Measurements from ENCODE around the gene BRCA2.

Gene BRCA2, protein sequence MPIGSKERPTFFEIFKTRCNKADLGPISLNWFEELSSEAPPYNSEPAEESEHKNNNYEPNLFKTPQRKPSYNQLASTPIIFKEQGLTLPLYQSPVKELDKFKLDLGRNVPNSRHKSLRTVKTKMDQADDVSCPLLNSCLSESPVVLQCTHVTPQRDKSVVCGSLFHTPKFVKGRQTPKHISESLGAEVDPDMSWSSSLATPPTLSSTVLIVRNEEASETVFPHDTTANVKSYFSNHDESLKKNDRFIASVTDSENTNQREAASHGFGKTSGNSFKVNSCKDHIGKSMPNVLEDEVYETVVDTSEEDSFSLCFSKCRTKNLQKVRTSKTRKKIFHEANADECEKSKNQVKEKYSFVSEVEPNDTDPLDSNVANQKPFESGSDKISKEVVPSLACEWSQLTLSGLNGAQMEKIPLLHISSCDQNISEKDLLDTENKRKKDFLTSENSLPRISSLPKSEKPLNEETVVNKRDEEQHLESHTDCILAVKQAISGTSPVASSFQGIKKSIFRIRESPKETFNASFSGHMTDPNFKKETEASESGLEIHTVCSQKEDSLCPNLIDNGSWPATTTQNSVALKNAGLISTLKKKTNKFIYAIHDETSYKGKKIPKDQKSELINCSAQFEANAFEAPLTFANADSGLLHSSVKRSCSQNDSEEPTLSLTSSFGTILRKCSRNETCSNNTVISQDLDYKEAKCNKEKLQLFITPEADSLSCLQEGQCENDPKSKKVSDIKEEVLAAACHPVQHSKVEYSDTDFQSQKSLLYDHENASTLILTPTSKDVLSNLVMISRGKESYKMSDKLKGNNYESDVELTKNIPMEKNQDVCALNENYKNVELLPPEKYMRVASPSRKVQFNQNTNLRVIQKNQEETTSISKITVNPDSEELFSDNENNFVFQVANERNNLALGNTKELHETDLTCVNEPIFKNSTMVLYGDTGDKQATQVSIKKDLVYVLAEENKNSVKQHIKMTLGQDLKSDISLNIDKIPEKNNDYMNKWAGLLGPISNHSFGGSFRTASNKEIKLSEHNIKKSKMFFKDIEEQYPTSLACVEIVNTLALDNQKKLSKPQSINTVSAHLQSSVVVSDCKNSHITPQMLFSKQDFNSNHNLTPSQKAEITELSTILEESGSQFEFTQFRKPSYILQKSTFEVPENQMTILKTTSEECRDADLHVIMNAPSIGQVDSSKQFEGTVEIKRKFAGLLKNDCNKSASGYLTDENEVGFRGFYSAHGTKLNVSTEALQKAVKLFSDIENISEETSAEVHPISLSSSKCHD (N-terminal part only)

DNA sequence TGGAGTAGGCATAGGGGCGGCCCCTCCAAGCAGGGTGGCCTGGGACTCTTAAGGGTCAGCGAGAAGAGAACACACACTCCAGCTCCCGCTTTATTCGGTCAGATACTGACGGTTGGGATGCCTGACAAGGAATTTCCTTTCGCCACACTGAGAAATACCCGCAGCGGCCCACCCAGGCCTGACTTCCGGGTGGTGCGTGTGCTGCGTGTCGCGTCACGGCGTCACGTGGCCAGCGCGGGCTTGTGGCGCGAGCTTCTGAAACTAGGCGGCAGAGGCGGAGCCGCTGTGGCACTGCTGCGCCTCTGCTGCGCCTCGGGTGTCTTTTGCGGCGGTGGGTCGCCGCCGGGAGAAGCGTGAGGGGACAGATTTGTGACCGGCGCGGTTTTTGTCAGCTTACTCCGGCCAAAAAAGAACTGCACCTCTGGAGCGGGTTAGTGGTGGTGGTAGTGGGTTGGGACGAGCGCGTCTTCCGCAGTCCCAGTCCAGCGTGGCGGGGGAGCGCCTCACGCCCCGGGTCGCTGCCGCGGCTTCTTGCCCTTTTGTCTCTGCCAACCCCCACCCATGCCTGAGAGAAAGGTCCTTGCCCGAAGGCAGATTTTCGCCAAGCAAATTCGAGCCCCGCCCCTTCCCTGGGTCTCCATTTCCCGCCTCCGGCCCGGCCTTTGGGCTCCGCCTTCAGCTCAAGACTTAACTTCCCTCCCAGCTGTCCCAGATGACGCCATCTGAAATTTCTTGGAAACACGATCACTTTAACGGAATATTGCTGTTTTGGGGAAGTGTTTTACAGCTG is at the start of gene BRCA2, which contains the start of gene ZAR1L:
Gene BRCA2 (plus strand): TSS at position 271 of the 790 bp plus-strand sequence. CDS start 953 bp downstream, outside the sequence.
Gene ZAR1L (minus strand): TSS at position 126 of the 790 bp plus-strand sequence. CDS start 3,438 bp downstream, outside the sequence.
- DNase-seq = peak; percentile 85

DNA sequence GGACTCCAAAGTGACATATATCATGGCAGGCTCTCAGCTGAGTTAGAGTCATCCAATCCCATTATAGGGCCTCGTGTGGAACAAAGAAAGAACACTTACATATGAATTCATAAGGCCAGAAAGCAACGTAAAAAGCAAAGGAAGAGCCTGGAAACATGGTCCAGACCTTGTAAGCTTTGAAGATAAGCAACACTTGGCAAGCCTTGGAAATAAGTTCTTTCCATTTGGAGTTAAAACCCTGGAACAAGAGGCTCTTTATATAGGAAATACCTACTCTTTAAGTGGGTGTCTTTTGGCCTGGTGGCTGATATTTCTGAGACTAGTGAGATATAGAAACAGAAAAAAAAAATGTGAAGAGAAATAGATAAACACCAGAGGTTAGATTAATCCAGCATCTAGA is 49.6 kb upstream of the BRCA2 start:
- no peak for DNase-seq

DNA sequence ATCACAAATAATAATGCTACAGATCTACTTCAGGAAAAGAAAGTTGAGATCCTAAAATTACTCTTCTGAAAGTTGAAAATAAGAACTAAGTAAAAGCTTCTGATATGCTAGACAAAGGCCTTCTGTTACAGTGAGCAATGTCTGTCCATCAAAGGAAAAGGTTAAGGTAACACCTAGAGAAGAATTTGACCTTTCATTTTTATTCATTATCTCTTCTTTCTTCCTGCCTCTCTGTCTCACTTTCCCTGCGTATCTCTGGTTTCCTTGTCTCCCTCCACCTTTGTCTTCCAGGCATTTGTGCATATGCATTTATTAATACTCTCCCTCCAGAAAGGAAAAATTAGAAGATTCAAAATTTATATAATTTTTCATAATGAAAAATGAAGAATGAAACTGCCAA is 49.2 kb upstream of the BRCA2 start:
- no peak for DNase-seq

DNA sequence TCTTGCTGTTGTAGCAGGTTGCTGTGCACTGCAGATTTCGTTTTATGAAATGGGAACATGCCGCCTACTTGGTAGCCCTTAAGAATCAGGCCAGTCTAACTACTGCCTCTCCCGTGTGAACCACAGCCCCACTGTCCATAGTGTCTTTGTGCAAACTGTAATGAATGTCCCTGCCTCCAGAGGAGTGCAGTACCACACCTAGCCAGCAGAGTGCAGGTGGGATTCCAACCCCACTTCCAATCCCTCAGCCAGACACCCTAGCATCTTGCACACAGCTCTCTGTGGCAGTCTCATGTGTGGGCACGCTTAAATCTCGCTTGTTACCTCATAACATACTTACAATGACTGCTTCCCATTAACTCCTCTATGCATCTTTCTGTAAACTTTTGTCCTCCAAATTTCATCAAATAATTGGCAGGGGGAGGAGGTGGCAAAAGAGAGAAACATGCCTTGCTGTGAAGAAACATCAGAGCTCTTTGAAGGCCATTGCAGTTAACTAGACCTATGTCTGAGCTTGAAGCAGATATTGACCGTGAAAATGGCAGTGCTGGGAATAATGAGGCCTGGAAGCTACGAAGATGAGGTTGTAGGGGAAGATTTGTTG is 47.4 kb upstream of the BRCA2 start:
- peak; percentile 21 for DNase-seq

DNA sequence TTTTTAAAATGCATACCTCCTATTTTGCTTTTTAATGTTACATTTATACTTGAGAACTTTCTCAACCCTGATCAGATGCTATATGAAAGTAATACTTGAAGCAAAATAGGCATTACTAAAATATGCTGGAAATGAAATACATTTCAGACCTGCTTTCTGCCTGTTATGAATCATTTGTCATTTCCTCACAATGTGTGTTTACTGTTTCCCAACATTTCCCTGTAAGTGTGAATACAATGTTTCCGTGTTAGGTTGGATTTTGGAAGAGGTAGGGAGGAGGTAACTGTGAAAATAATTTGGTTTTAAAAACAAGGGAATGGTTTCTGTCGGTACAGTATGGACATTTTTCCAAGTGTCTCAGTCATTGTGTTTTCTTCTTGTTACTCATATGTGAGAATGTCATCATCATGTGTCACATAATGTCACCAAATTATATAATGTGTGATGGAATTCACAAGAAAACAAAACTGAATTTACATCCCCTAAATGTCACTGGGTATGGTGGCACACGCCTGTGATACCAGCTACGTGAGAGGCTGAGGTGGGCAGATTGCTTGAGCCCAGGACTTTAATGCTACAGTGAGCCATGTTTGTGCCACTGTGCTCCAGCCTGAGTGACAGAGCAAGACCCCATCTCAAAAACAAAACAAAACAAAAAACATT is 43.2 kb upstream of the BRCA2 start:
- DNase-seq = no peak

DNA sequence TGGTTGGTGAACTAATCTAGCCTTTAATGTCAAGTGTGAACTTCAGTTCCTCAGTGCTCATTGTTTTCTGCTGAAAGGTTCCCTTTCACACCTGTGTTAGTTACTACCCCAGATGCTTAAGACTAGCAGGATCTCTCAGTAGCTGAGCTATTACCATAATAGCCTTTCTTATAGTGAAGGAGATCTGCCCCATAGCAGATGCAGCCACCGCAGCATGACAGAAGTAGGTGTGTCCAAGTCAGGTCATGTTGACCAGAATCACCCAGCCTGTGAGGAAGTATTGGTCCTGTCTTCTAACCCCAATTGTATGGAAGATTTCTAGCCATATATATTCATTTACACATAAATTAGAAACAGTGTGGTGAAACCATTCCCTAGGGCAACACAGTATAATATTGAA is 37.5 kb upstream of the BRCA2 start:
- no peak for DNase-seq

DNA sequence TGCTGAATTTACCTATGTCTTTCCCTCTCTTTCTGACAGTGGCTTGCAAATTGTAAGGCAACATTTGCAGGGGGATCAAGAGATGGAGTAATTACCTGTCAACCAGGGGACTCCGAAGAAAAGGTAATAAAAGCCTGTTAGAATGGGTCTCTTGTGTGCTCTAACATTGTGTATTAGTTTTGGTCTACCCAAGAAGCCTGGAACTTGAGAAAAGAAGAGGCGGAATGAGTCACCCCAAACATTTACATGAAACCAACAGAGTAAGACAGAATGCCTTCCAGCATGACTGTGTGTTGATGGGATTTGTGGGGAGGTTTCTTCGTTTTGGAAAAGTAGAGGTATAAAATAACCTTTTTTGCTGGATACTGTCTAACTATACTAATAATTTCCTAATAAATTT is 36.9 kb upstream of the BRCA2 start:
- no peak for DNase-seq

DNA sequence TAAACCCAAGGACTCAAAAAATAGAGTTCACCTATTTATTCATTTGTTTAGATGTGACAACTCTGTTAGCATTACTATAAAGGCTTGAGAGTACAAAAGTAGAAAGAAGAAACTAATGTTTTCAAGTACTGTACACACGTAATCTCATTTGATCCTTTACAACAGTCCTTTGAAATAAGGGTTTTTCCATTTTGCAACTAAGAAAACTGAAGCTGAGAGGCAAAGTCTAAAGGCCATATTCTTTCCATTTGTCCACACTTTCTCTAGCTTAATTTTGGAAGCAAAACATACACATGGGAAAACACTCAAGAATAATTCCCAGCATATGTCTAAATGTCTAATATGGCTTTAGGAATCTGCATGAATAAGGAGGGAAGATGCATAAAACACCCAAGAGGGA is 34.2 kb upstream of the BRCA2 start:
- no peak for DNase-seq

DNA sequence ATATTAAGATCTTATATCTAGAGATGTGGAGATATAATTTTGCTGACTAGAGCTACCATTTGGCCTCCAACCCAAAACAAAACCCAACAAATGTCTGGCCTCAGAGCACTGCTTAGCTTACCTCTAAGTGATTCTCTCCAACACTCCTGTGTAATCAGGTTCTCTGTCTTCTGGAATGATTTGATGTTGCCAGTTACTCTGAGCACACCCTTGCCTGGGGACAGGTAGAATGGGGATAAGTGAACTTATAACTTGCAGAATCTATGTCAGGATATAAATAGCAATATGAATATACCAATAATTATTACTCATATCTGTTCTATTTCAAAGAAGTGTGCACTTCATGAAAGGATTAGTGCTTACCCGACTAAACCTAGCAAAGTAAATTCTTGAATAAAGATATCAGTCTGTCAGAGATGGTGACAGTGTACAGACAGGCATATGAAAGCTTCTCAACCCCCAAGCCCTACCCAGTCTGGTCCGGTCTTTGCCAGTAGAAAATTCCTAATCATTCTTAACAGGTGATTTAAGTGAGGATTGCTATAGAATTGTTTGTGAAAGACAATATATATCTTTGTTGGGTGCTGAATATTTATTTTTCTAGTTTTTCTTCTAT is 33.1 kb upstream of the BRCA2 start:
- DNase-seq = no peak

DNA sequence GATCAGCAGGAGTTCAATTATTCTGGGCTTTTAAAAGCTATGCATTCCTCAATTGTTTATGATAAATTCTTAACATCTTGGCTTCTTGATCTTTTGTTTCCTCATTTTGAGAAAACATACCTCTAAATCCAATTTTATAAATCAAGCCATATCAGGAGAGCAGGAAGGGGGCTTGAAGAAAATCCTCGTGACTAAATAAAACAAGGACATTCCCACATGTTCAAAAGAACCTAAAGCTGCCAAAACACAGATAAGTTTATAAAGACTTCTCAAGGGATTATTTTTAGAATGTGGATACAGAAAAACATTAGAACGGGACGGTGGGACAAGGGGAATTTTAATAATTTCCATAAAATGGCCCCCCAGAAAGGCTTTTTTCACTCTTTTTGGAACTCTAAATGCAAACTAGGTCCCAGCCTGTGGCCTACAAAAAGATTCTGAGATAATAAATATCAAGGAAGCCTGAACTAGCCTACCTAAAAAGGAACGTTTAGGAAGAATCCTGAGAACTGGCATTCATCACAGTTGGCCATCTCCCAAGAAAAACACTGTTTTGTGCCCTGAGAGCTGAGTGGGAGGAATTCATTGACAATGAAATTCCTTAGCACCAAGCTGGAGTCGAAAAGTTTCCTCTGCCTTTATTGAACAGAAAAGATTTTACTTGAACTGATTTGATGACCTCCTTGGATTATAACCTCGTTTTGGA is 30.2 kb upstream of the BRCA2 start:
- no peak for DNase-seq

DNA sequence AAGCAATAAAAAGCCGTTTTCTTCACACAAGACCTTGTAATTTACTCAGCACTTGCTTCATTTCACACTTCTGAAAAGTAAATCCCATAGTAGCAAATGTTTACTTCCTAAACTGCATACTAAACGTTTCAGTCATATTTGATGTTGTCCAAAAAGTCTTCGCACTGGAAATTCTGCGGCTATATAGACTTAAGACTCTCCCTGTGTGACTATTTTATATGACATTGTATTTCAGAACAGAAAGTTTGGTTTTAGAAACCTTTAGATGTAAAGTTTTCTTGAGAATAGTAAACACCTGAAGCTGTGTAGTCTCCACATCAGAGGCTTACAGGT is 29.7 kb upstream of the BRCA2 start:
- DNase-seq = no peak

DNA sequence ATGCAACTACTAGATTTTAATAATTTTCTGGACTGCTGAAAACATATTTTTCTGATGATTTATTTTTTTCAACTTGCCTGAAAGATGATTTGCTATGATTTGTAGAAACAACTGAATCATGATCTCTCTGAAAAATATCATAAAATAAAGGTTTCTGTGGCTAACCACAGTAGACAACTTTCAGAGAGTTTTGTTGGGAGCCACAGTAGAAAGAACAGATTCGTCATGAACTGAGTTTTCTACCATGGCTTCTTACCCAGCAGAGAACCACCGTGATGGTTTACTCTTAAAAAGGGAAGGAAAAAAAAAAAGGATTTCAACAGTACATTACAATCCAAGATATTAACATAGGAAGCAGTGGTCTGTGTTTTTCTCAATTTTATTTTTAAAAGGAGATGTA is 18.1 kb upstream of the BRCA2 start:
- no peak for DNase-seq

DNA sequence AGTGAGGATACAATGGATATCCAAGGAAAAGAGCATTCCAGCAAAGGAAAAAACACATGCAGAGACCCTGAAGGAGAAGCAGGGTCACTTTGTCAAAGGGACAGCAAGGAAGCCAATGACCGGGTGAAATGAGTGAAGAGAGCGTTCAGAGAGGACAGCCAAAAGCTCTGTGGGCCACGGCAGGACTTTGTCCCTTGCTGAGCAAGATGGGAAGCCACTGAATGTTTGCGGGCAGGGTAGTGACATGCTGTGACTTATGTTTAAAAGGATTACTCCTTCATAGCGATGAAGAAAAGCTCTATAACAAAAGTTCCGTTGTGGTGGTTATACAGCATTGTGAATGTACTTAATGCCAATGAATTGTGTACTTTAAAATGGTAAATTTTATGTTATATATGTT is 16.6 kb upstream of the BRCA2 start:
- no peak for DNase-seq

DNA sequence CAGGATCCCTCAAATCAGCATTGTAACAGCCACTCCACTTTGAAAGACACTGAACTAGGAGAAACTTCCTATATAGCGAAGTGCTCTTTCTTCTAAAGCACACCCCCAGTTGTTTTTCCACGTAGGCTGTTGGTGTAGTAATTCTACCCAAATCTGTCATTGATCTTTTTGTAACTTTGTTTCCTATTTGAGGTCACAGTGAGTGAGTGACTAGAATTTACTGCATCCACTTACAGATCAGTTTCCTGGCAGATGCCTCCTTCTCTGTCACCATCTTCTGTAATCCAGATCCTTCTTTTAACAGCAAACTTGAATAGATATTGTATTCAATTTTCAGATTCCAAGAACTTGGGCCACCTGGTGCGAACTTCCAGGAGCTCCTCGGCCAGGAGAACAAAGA is 15.4 kb upstream of the BRCA2 start:
- DNase-seq = no peak

DNA sequence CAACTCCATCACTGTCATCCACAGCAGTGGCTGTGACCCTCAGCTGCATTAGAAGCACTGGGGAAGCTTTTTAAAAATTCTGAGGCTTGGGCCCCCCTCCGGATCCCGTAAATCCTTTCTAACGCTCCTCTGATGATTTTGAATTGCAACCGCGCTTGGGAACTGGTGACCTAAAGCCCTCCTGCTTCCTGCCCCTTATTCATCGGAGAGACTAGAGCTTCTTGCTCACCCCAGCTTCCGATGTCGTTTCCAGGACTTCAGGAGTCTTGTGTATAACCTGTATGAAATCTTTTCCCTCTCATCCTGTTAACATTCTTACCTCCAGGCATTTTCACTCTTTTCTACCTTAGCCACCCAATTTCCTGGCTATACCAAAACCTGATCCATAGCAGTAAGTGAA is 14.9 kb upstream of the BRCA2 start:
- no peak for DNase-seq

DNA sequence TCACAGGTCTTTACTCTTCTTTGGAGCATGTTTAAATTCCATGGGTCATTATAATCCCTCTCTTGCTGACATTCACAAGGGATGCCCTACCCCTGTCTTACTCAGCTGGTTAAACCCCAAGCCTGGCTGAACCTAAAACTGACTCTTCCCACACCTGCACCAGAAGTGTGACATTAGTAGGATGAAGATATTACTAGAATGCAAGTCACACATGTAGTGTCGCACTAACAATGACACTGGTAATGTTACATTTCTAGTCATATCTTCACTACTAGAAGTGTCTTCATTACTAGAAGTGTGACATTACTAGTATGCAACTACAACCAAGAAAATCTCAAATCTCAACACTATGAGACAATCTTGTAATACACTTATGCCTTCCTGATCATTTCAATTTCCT is 14.4 kb upstream of the BRCA2 start:
- DNase-seq = no peak

DNA sequence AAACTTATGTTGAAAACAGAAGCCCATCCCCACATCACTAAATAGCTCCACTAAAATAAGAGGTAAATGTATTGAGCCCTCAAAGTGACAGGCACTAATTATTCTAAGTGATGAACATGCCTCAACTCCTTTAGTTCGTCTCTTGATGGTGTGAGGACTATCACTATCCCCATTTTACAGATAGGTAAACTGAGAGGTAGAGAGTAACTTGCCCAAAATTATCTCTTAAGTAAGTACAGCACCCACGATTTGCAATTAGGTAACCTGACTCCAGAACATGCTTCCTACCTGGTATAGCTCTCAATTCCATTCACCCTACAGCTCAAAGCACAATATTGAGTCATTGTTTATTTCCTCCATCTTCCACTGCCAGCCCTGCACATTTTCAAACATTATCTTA is 12.8 kb upstream of the BRCA2 start:
- DNase-seq = no peak

DNA sequence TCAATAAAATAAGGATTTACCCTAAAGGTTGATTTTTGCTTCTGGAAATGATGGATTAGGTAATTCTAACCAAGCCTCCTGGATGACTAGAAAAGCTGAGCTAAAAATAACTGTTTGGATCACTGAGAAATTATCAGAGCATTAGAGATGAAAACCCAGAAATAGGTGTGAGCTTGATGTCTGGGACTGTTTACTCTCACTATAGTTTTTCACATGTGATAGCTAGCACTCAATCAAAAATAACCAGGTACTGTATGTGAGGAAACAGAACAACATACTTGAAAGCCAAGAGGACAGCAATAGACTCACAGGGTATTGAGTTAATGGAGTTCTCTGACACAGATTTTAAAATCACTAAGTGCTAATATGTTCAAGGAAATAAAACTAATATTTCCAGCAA is 9.7 kb upstream of the BRCA2 start:
- DNase-seq = no peak

DNA sequence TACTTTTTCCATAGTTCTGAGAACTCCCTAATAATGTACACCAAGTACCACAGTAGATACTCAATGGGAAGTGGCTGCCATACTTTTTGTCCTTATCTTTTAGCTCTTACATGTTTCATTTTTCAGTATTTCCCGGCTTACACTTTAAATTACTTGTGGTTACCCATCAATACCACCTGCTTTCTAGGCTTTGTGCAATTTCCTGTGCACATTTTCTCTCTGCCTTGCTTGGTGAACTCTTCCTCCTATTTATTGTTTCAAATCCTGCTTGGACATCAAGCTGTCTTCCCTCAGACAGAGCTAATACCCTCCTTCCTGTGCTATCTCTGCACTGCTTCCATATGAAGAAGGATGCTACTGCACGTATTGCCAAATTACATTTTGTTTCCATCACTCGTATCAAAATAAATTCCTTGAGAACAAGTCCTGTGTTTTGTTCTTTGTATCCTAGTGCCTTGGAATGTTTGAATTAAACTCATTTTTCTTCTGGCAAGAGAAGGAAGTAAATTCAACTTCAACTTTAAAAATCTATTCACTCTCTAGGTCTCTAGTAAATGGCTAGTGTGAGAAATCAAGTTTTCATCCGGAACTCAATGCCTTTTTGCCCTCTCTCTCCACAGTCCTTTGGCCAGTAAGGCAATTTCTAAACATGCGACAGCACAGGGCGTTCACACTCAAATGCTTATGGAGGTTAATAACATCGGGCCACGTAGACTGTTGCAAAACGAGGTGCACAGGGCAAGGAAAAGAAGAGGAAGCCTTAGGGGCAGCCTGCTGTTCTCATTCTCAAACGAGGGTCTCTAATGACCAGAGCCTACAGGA is 5.8 kb upstream of the BRCA2 start:
- no peak for DNase-seq
